Heart left ventricle (tissue), 16 donors: ENCODE measurements around the gene MGAT5. TPM values are rescaled to one million over a fixed set of nuclear protein-coding genes. Genes with fewer than 3 reads are reported as not detected.
A peak's percentile ranks its signal among the peaks of the same experiment; 100 is the strongest.
"Not testable (repeated sequence)": the region's sequence is repeated elsewhere in the genome, so short reads cannot be mapped to it uniquely, and the experiment has no call there.

ENCODE experiments used
- ATAC-seq, 4 donors: fragments of 200-7000 bp; cut with Tn5 transposase; one replicate each; pipeline ENCODE4 v1.9.1; 2020 to 2022; ENCODE audit warnings: moderate library complexity in 4 of 4, mild to moderate bottlenecking in 3 of 4, moderate number of reproducible peaks in 1 of 4
- DNase-seq, 5 donors: peaks; one replicate each; pipeline ENCODE4 v3.0.0-alpha.2; 2020
- H3K27ac ChIP-seq, 12 donors: fragments of 200-600 bp; sonication (generic) in 4 of 12; one replicate each; pipeline versions ENCODE4 v1.5.0 to v1.8.0; 2016 to 2022; ENCODE audit warnings: mild to moderate bottlenecking in 2 of 12
- H3K27me3 ChIP-seq, 9 donors: fragments of 200-600 bp; sonication (generic) in 2 of 9; one replicate each; pipeline versions ENCODE4 v1.5.1 to v1.8.0; 2016 to 2022; ENCODE audit warnings: mild to moderate bottlenecking in 3 of 9
- H3K36me3 ChIP-seq, 9 donors: fragments of 200-600 bp; sonication (generic) in 2 of 9; one replicate each; pipeline versions ENCODE4 v1.5.0 to v1.8.0; 2018 to 2022; ENCODE audit warnings: mild to moderate bottlenecking in 2 of 9
- H3K4me1 ChIP-seq, 12 donors: fragments of 200-600 bp; sonication (generic) in 4 of 12; one replicate each; pipeline versions ENCODE4 v1.5.0 to v1.8.0; 2016 to 2022; ENCODE audit warnings: mild to moderate bottlenecking in 3 of 12
- H3K4me3 ChIP-seq, 12 donors: fragments of 200-600 bp; sonication (generic) in 4 of 12; one replicate each; pipeline versions ENCODE4 v1.5.0 to v1.8.0; 2017 to 2022; ENCODE audit warnings: mild to moderate bottlenecking in 9 of 12, moderate library complexity in 4 of 12
- H3K9me3 ChIP-seq, 12 donors: fragments of 200-600 bp; sonication (generic) in 4 of 12; one replicate each; pipeline versions ENCODE4 v1.5.0 to v1.8.0; 2016 to 2022; ENCODE audit warnings: mild to moderate bottlenecking in 1 of 12
- POLR2A ChIP-seq, 2 donors: fragments of 450-650 bp; IDR thresholded peaks; one replicate each; pipeline ENCODE4 v1.6.1; 2017; ENCODE audit warnings: antibody characterized with exemption in 2 of 2, mild to moderate bottlenecking in 2 of 2, moderate library complexity in 2 of 2
- WGBS, 4 donors: extraction: QIAGEN DNeasy Blood & Tissue Kit in 2 of 4; methylation state at CpG; one replicate each; pipeline versions ENCODE4 v1.1.5 to v1.1.7; 2013 to 2018; 5-methylcytosine and 5-hydroxymethylcytosine counted together
- intact Hi-C, 10 donors: fragments of 100-400 bp; cut with DNase I; formaldehyde crosslinking; loops; one replicate each; pipeline versions ENCODE4 v1.11.1 to v1.14.2; 2022
- polyA plus RNA-seq, 2 donors: library from polyadenylated mRNA; stranded (reverse); fragments of 200-250 nt; gene quantifications; one replicate each; pipeline ENCODE4 v1.2.3, GENCODE V29; 2013
- total RNA-seq, 9 donors: library from RNA; depleted of rRNA in 2 of 9; stranded (reverse); fragments of >200 nt in 2 of 9; fragmentation: NEBNext Ultra II Directional in 3 of 9; extraction: Animal tissue kit (Norgen Biotek cat#: 25700) in 3 of 9; gene quantifications; one replicate each; pipeline versions ENCODE4 v1.1.0 to v1.2.4, GENCODE V29; 2016 to 2023
- TF ChIP-seq, protein P1 (sequence below), 12 donors: fragments of 200-600 bp; sonication (generic) in 4 of 12; IDR thresholded peaks; one replicate each; pipeline versions ENCODE4 v1.5.0 to v1.8.0; 2018 to 2022; ENCODE audit warnings: antibody characterized with exemption in 12 of 12, mild to moderate bottlenecking in 5 of 12
- donor health status: ischemic (EF 13 %, LVEDD 7.1; RV severe dilation, severe dysfunction).
- donor health status: healthy with polysubstance abuse.
- donor health status: DM: no; HTN: yes; CAD: no.
- donor health status: DM: no; HTN: no; CAD: no.
- donor health status: ischemic (EF 25% LVEDD 6.9; RV normal size, moderate dysfunction).
- donor health status: ischemic (EF 25% LVEDD 5.7; RV mildly dilated, moderate dysfunction).
- donor health status: healthy.
- donor health status: DM: yes; HTN: yes; CAD: no.
- donor health status: ischemic (EF 35%, LVEDD 5.7; RV mildly dilated, moderate dysfunction).
- donor health status: nonischemic (EF 11% LVEDD 7.7; RV severe dilation, severe dysfunction).
- donor health status: DM: yes; HTN: yes; CAD: no.
- donor health status: PGD.
- donor health status: ischemic (EF 29% LVEDD 5.4; RV normal size, mild dysfunction).
- donor health status: nonischemic (EF 23%, LVEDD 6.1; RV moderate dilation, normal function).

The MGAT5 gene
- total and polyA plus RNA-seq, 11 donors = 9.7 to 116 (median 79.3) TPM

DNA sequence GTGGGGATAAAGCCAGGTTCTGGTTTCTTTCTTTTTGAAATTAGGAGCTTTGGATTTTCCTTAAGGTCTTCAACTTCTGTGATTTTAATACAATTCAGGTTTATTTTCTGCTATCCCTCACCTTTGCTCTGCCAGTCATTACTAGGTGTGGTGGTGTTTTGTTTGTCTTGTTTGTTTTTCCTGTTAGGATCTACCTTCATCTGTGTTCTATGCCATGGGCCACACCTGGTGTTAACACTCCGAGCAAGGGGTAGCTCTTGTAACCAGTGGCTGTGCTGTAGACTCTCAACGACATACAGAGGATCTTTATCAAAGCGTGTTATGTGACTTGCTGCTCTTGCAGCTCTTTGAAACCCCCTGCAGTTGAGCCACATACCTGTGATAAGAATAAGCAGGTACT lies 38.6 kb downstream of the MGAT5 start:
- H3K4me1 ChIP-seq = peaks cover 0 to 76% (median 37%) of the 10 kb centered on the region in 12 donors
- intact Hi-C loops = no loop called here

DNA sequence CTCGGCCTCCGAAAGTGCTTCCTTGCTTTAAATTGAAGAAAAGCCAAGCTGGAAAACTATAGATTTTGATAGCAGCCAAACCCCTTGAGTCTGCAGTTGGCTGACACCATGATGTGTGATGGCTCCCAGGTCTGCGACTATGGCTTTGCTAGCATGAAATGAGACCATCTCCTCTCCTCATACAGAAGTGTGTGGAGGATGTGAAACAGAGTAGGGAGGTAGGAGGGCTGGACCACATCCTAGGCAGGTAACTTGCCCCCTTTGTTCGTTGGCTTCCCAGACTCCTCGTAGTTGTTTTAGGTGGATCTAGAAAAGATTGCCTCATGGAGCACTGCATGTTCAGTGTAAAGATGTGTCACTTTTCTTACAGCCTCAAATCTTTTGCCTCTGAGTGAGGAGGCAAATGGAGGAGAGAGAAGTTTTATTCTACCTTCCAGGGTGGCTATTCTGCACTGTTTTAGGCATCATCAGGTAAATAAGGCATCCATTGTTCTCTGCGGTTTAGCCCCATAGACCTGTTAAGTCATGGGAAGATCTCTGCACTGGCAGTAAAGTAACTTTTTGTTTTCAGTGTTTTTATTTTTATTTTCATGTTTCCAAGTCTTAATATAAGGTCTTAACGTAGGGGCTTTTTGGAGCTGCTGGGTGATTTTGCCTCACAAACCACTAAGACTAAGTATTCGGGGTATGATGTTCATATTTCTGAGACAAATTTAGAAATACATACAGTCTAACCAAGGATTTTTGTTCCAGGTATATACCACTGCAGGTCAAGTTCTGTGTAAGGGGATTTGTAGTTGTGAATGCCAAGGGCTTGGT lies 40.1 kb downstream of the MGAT5 start:
- Histone ChIP-seq H3K27ac (peak overlapping the region in 3 of 12 donors; percentile 4 to 59 (median 10)), H3K9me3 (no peaks in the 10 kb centered on the region), H3K27me3 (no peaks in the 10 kb centered on the region), H3K4me1 (peaks cover 0 to 64% (median 30%) of the 10 kb centered on the region in 12 donors), H3K36me3 (no peaks in the 10 kb centered on the region), H3K4me3 (no peak overlapping the region)
- ATAC-seq = no peak
- TF ChIP-seq, protein P1, sequence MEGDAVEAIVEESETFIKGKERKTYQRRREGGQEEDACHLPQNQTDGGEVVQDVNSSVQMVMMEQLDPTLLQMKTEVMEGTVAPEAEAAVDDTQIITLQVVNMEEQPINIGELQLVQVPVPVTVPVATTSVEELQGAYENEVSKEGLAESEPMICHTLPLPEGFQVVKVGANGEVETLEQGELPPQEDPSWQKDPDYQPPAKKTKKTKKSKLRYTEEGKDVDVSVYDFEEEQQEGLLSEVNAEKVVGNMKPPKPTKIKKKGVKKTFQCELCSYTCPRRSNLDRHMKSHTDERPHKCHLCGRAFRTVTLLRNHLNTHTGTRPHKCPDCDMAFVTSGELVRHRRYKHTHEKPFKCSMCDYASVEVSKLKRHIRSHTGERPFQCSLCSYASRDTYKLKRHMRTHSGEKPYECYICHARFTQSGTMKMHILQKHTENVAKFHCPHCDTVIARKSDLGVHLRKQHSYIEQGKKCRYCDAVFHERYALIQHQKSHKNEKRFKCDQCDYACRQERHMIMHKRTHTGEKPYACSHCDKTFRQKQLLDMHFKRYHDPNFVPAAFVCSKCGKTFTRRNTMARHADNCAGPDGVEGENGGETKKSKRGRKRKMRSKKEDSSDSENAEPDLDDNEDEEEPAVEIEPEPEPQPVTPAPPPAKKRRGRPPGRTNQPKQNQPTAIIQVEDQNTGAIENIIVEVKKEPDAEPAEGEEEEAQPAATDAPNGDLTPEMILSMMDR (IDR thresholded peaks at IDR 0.05) = no peak
- no peak for TF ChIP-seq POLR2A (IDR thresholded peaks at IDR 0.05)
- intact Hi-C loops = no loop called here
- DNase-seq = no peak
- WGBS, 4 donors = 91 to 99% (median 95%) methylated on average over 8 of the region's 8 CpGs

More for the DNA sequence above, 38.6 kb downstream of the MGAT5 start:
- ATAC-seq (no peak), DNase-seq (no peak)
- no peaks in the 10 kb centered on the region for H3K36me3 ChIP-seq
- H3K27me3 ChIP-seq = no peaks in the 10 kb centered on the region
- TF ChIP-seq, protein P1 (IDR thresholded peaks at IDR 0.05) = no peak
- no peak for TF ChIP-seq POLR2A (IDR thresholded peaks at IDR 0.05)
- 80 to 88% (median 82%) methylated on average over 3 of the region's 3 CpGs for WGBS, 4 donors
- no peak overlapping the region for H3K4me3 ChIP-seq
- H3K27ac ChIP-seq = no peak overlapping the region
- no peaks in the 10 kb centered on the region for H3K9me3 ChIP-seq

DNA sequence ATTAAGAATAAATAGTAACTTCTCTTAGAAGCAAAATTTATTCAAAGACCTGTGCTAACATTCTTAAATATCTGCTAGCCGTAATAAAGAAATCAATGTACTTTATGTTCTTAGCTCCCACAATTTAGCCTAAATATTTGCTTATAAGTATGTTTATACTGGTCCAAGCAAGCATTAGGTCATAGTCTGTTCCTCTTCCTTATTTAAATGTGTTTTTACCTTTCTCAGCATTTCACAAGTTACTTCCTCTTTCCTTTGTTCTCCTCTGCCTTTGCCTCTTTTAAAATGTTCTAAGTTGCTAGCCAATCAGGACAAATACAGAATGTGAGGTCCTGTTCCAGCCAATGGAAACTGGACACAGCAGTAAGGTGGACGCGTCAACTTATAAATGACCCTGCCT lies 40.7 kb downstream of the MGAT5 start:
- ATAC-seq, H3K4me3 ChIP-seq, H3K36me3 ChIP-seq, DNase-seq, H3K9me3 ChIP-seq, intact Hi-C loops, H3K27me3 ChIP-seq: not testable (repeated sequence)
- WGBS, 4 donors = 88 to 94% (median 91%) methylated on average over 3 of the region's 3 CpGs
- Histone ChIP-seq H3K4me1 (peaks cover 0 to 57% (median 26%) of the 10 kb centered on the region in 12 donors), H3K27ac (peak overlapping the region in 4 of 12 donors; percentile 4 to 59 (median 31))

DNA sequence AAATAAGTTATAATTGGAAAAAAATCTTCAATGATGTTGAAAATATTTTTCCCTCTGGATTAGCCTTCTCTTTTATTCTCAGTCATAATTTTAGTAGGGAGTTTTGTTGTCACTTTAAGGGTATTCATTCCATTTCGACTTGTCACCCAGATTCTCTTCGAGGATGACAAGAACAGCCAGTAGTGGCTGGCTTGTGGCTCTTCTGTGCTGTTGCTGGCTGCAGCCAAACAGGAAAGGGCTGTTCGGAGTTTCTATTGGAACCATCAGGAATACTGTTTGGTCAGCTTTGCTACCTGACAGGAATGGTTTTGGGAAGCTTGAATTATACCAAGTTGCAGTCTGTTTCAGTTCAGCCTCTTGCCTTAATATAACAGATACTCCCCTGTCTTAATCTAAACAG lies 41.6 kb downstream of the MGAT5 start:
- Histone ChIP-seq H3K27me3 (no peaks in the 10 kb centered on the region), H3K27ac (peak overlapping the region in 8 of 12 donors; percentile 5 to 74 (median 36)), H3K36me3 (no peaks in the 10 kb centered on the region), H3K9me3 (no peaks in the 10 kb centered on the region), H3K4me3 (no peak overlapping the region), H3K4me1 (peaks cover 0 to 53% (median 24%) of the 10 kb centered on the region in 12 donors)
- TF ChIP-seq, protein P1 (IDR thresholded peaks at IDR 0.05) = no peak
- TF ChIP-seq POLR2A (IDR thresholded peaks at IDR 0.05) = no peak
- WGBS, 4 donors = 7 to 41% (median 19%) methylated on average over 3 of the region's 3 CpGs
- intact Hi-C loops = loop anchor here in 1 of 10 donors (5.0 kb wide), 1 partner anchor 43 kb away; the partner anchor contains the start of gene MGAT5
- DNase-seq (no peak), ATAC-seq (peak; percentile 43 to 70 (median 52))
